Measurements from ENCODE around the gene MDFIC. TPM values are rescaled to one million over a fixed set of nuclear protein-coding genes. Genes with fewer than 3 reads are reported as not detected.

MDFIC gene
- total RNA-seq, 2 donors from 2014 or later: 8.5 to 9.1 TPM

GRCh38 chr7:115047958-115048720 lies 126.2 kb downstream of the MDFIC start:
- Histone ChIP-seq H3K4me3 (no peak overlapping the region), H3K9ac (ENCODE audit: low read depth in 2 of 2, low read length in 2 of 2) (no peak overlapping the region), H3K36me3 (no peaks in the 10 kb centered on the region), H3K4me1 (no peaks in the 10 kb centered on the region), H3K27ac (no peak overlapping the region), H3K27me3 (no peaks in the 10 kb centered on the region), H3K9me3 (no peaks in the 10 kb centered on the region)
- no peak for DNase-seq
- intact Hi-C loops (cut with DNase I): no loop called here
- TF ChIP-seq, protein P1, sequence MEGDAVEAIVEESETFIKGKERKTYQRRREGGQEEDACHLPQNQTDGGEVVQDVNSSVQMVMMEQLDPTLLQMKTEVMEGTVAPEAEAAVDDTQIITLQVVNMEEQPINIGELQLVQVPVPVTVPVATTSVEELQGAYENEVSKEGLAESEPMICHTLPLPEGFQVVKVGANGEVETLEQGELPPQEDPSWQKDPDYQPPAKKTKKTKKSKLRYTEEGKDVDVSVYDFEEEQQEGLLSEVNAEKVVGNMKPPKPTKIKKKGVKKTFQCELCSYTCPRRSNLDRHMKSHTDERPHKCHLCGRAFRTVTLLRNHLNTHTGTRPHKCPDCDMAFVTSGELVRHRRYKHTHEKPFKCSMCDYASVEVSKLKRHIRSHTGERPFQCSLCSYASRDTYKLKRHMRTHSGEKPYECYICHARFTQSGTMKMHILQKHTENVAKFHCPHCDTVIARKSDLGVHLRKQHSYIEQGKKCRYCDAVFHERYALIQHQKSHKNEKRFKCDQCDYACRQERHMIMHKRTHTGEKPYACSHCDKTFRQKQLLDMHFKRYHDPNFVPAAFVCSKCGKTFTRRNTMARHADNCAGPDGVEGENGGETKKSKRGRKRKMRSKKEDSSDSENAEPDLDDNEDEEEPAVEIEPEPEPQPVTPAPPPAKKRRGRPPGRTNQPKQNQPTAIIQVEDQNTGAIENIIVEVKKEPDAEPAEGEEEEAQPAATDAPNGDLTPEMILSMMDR (IDR thresholded peaks at IDR 0.05): no peak

- Histone ChIP-seq H3K27me3 (no peaks in the 10 kb centered on the region), H3K9me3 (no peaks in the 10 kb centered on the region), H3K36me3 (no peaks in the 10 kb centered on the region), H3K4me3 (no peak overlapping the region), H3K9ac (ENCODE audit: low read depth in 2 of 2, low read length in 2 of 2) (no peak overlapping the region), H3K27ac (no peak overlapping the region), H3K4me1 (no peaks in the 10 kb centered on the region)
- intact Hi-C loops (cut with DNase I): no loop called here
- TF ChIP-seq, protein P1 (IDR thresholded peaks at IDR 0.05): no peak
- no peak for DNase-seq
Observed at GRCh38 chr7:115052706-115053105, 130.8 kb downstream of the MDFIC start.

GRCh38 chr7:115054478-115055065 lies 132.7 kb downstream of the MDFIC start:
- no peak overlapping the region for H3K9ac ChIP-seq (ENCODE audit: low read depth in 2 of 2, low read length in 2 of 2)
- TF ChIP-seq, protein P1 (IDR thresholded peaks at IDR 0.05): no peak

GRCh38 chr7:115056019-115056418 lies 134.1 kb downstream of the MDFIC start:
- H3K9ac ChIP-seq (ENCODE audit: low read depth in 2 of 2, low read length in 2 of 2): no peak overlapping the region
- H3K36me3 ChIP-seq: no peaks in the 10 kb centered on the region
- DNase-seq: no peak
- H3K4me3 ChIP-seq: no peak overlapping the region
- no peak overlapping the region for H3K27ac ChIP-seq
- no peaks in the 10 kb centered on the region for H3K27me3 ChIP-seq
- intact Hi-C loops (cut with DNase I): no loop called here
- TF ChIP-seq, protein P1 (IDR thresholded peaks at IDR 0.05): no peak
- no peaks in the 10 kb centered on the region for H3K9me3 ChIP-seq
- no peaks in the 10 kb centered on the region for H3K4me1 ChIP-seq

More at GRCh38 chr7:115054478-115055065, 132.7 kb downstream of the MDFIC start:
- Histone ChIP-seq H3K27ac (no peak overlapping the region), H3K9me3 (no peaks in the 10 kb centered on the region), H3K27me3 (no peaks in the 10 kb centered on the region), H3K36me3 (no peaks in the 10 kb centered on the region), H3K4me3 (no peak overlapping the region), H3K4me1 (no peaks in the 10 kb centered on the region)
- no peak for DNase-seq
- intact Hi-C loops (cut with DNase I): no loop called here

GRCh38 chr7:115058726-115059125 lies 136.8 kb downstream of the MDFIC start:
- no peaks in the 10 kb centered on the region for H3K36me3 ChIP-seq
- intact Hi-C loops (cut with DNase I): no loop called here
- TF ChIP-seq, protein P1 (IDR thresholded peaks at IDR 0.05): no peak
- no peak overlapping the region for H3K4me3 ChIP-seq
- H3K4me1 ChIP-seq: no peaks in the 10 kb centered on the region
- no peaks in the 10 kb centered on the region for H3K9me3 ChIP-seq
- no peak overlapping the region for H3K9ac ChIP-seq (ENCODE audit: low read depth in 2 of 2, low read length in 2 of 2)
- no peaks in the 10 kb centered on the region for H3K27me3 ChIP-seq
- no peak overlapping the region for H3K27ac ChIP-seq
- DNase-seq: no peak

Data from colonic mucosa (tissue), 4 donors.